Epithelial cell of proximal tubule (primary cell): ENCODE measurements around the gene ZYG11B. TPM values are rescaled to one million over a fixed set of nuclear protein-coding genes. Genes with fewer than 3 reads are reported as not detected.
A peak's percentile ranks its signal among the peaks of the same experiment; 100 is the strongest.
"Not testable (repeated sequence)": the region's sequence is repeated elsewhere in the genome, so short reads cannot be mapped to it uniquely, and the experiment has no call there.

ENCODE experiments used
- DNase-seq: peaks from one replicate; pipeline ENCODE4 v3.0.0-alpha.2; 2011; ENCODE audit warnings: low read depth
- H3K4me3 ChIP-seq: 2 replicates; pipeline ENCODE4 v1.5.1; 2011; ENCODE audit warnings: low read depth, mild to moderate bottlenecking, low read length
- total RNA-seq: library from RNA; depleted of rRNA; stranded (reverse); fragments of >200 nt; gene quantifications from 2 replicates; pipeline ENCODE4 v1.2.3, GENCODE V29; 2015
- TF ChIP-seq, protein P1 (sequence below): conservative IDR thresholded peaks from 2 replicates; pipeline ENCODE4 v1.5.1; 2012; ENCODE audit warnings: low read depth, mild to moderate bottlenecking, low read length

Gene ZYG11B
- total RNA-seq, 1 donor from 2014 or later, result 17.9 TPM

DNA sequence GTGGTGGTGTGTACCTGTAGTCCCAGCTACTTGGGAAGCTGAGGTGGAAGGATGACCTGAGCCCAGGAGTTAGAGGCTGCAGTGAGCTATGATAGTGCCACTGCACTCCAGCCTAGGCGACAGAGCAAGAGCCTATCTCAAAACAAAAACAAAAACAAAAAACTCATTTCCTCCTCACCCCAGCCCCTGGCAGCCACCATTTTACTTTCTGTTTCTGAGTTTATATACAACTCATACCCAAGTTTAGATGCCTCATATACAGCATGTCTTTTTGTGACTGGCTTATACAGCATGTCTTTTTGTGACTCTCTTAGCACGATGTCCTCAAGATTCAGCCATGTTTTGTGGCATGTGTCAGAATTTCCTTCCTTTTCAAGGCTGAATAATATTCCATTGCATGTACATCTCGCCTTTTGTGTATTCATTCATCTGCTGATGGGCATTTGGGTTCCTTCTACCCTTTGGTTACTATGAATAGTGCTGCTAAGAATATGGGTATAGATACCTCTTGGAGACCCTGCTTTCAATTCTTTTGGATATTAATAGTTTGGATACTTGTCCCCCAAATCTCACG, 42.8 kb upstream of the ZYG11B start:
- DNase-seq, result no peak
- H3K4me3 ChIP-seq, result no peak overlapping the region

DNA sequence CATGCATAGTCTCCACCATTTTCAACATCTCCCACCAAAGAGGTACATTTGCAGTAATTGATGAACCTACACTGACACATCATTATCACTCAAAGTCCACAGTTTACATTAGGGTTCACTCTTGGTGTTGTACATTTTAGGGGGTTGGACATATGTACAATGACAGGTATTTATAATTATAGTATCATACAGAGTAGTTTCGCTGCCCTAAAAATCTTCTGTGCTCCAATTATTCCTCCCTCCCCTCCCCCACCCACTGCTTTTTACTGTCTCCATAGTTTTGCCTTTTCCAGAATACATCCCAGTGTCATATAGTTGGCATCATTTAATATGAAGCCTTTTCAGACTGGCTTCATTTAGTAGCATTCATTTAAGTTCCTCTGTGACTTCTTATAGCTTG, 41.7 kb upstream of the ZYG11B start:
- no peak for DNase-seq
- TF ChIP-seq, protein P1, sequence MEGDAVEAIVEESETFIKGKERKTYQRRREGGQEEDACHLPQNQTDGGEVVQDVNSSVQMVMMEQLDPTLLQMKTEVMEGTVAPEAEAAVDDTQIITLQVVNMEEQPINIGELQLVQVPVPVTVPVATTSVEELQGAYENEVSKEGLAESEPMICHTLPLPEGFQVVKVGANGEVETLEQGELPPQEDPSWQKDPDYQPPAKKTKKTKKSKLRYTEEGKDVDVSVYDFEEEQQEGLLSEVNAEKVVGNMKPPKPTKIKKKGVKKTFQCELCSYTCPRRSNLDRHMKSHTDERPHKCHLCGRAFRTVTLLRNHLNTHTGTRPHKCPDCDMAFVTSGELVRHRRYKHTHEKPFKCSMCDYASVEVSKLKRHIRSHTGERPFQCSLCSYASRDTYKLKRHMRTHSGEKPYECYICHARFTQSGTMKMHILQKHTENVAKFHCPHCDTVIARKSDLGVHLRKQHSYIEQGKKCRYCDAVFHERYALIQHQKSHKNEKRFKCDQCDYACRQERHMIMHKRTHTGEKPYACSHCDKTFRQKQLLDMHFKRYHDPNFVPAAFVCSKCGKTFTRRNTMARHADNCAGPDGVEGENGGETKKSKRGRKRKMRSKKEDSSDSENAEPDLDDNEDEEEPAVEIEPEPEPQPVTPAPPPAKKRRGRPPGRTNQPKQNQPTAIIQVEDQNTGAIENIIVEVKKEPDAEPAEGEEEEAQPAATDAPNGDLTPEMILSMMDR, result no peak
- H3K4me3 ChIP-seq, result no peak overlapping the region

More for the DNA sequence above, 42.8 kb upstream of the ZYG11B start:
- TF ChIP-seq, protein P1, result no peak

DNA sequence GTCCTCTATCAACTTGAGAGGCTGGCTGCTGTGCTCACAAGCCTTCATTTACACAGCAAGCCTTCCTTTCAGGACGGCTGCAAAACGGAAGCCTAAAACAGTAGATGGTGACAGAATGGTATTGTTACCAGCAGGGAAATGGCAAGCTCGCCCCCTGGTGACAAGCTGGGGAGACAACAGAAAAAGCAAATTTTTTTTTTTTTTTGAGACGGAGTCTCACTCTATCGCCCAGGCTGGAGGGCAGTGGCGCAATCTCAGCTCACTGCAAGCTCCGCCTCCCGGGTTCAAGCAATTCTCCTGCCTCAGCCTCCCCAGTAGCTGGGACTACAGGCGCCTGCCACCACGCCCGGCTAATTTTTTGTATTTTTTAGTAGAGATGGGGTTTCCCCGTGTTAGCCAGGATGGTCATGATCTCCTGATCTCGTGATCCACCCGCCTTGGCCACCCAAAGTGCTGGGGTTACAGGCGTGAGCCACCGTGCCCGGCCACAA, 39.9 kb upstream of the ZYG11B start:
- not testable (repeated sequence) for DNase-seq, H3K4me3 ChIP-seq
- TF ChIP-seq, protein P1, result peak; percentile 77

DNA sequence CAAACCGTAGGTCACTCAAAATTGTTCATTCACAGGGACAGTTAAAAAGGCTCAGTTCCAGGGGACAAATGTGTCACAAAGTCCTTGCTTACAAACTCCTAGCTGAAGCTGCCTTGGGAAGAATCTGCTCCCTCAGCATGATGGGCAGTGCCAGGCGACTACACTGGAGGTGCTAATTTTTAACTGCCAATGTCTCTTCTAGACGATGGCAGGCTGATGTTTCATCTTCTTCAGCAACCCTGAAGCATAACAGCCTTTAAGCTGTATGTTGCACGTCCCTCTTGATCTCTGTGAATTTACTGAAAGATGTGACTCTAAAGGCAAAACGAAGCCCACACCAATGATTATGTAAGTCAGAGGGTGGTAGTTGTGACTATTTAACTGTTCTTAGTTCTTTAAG, 39.4 kb upstream of the ZYG11B start:
- H3K4me3 ChIP-seq, result no peak overlapping the region
- DNase-seq, result no peak
- TF ChIP-seq, protein P1, result no peak

DNA sequence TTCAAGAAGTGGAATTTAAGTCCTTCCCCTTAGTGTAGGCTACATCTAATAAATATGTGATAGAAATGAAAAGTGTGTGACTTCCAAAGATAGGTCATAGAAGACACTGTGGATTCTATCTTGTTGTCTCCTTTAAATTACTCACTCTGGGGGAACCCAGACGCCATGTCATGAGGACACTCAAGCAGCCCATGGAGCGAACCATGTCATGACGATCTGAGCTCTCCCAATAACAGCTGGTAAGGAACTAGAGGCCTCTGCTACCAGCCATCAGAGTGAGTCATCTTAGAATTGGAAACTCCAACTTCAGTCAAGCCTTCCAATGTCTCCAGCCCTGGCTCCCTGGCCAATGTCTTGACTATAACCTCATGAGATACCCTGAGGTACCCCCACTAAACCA, 34.4 kb upstream of the ZYG11B start:
- no peak overlapping the region for H3K4me3 ChIP-seq
- TF ChIP-seq, protein P1, result no peak
- DNase-seq, result no peak

DNA sequence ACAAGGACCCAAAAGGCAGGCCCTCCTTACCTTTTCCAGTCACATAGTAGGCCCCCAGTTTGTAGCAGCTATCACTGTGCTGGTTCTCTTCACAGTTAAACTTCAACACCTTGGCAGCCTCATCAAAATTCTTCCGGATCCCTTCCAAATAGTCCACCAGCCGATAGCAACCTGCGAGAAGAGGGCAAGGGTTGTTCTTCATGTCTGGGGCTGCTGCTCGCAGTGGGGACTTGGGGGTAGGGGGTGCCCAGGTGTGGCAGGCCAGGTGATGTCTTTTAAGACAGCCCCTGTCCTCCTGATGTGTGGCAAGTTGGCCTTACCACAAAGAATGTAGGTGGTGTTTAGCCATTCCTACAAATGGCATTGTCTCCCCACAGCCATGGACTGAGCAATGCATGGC, 33.6 kb upstream of the ZYG11B start:
- no peak for DNase-seq
- TF ChIP-seq, protein P1, result no peak
- H3K4me3 ChIP-seq, result no peak overlapping the region

DNA sequence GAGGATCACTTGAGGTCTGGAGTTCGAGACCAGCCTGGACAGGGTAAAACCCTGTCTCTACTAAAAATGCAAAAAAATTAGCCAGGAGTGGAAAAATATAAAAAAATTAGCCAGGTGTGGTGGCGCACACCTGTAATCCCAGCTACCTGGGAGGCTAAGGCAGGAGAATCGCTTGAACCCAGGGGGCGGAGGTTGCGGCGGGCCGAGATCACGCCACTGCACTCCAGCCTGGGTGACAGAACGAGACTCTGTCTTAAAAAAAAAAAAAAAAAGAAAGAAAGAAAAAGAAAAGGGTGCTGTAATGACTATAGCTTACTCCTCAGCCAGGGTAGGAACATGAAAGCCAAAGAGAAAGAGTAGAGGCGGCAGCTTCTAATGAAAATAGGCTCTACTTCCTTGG, 32.9 kb upstream of the ZYG11B start:
- not testable (repeated sequence) for H3K4me3 ChIP-seq, DNase-seq
